Trophoblast cell (in vitro differentiated cells and primary cell): ENCODE results near the gene JMJD4.

Experiments used
- DNase-seq, 2 donors: peaks; one replicate each; pipeline ENCODE4 v3.0.0-alpha.2; 2016
- H2AFZ ChIP-seq: 2 replicates; pipeline ENCODE4 v1.6.1; 2013; ENCODE audit warnings: low read length, moderate library complexity, mild to moderate bottlenecking; ENCODE audit not compliant: insufficient read depth, poor library complexity
- H2AK5ac ChIP-seq: 2 replicates; pipeline ENCODE4 v1.6.1; 2013; ENCODE audit warnings: mild to moderate bottlenecking, low read length
- H2BK120ac ChIP-seq: 2 replicates; pipeline ENCODE4 v1.6.1; 2013; ENCODE audit warnings: low read length, mild to moderate bottlenecking, moderate library complexity; ENCODE audit not compliant: insufficient read depth, poor library complexity
- H2BK12ac ChIP-seq: 2 replicates; pipeline ENCODE4 v1.6.1; 2013; ENCODE audit warnings: mild to moderate bottlenecking, low read length, moderate library complexity
- H2BK5ac ChIP-seq: 2 replicates; pipeline ENCODE4 v1.6.1; 2013; ENCODE audit warnings: low read length, low read depth, moderate library complexity, mild to moderate bottlenecking; ENCODE audit not compliant: poor library complexity
- H3K14ac ChIP-seq: 2 replicates; pipeline ENCODE4 v1.6.1; 2013; ENCODE audit warnings: mild to moderate bottlenecking, low read length
- H3K18ac ChIP-seq: 2 replicates; pipeline ENCODE4 v1.6.1; 2013; ENCODE audit warnings: mild to moderate bottlenecking, low read length
- H3K23ac ChIP-seq: 2 replicates; pipeline ENCODE4 v1.6.1; 2013; ENCODE audit warnings: low read length
- H3K27ac ChIP-seq: 2 replicates; pipeline ENCODE4 v1.5.1; 2013; ENCODE audit warnings: low read depth, mild to moderate bottlenecking, inconsistent platforms, low read length, moderate library complexity
- H3K27me3 ChIP-seq: 2 replicates; pipeline ENCODE4 v1.6.1; 2013; ENCODE audit warnings: inconsistent platforms, mild to moderate bottlenecking, low read length, moderate library complexity; ENCODE audit not compliant: insufficient read depth
- H3K36me3 ChIP-seq, 2 experiments: 1 replicate in 1 of 2; 2 replicates in 1 of 2; pipeline ENCODE4 v1.6.1; 2013; ENCODE audit warnings: low read length in 2 of 2, mild to moderate bottlenecking in 2 of 2, moderate library complexity in 1 of 2; ENCODE audit not compliant: insufficient read depth in 2 of 2, control insufficient read depth in 1 of 2
- H3K4ac ChIP-seq: 2 replicates; pipeline ENCODE4 v1.6.1; 2013; ENCODE audit warnings: low read depth, mild to moderate bottlenecking, low read length, moderate library complexity
- H3K4me1 ChIP-seq, 2 experiments: 1 replicate in 1 of 2; 2 replicates in 1 of 2; pipeline ENCODE4 v1.6.1; 2013; ENCODE audit warnings: low read length in 2 of 2, mild to moderate bottlenecking in 2 of 2, moderate library complexity in 1 of 2; ENCODE audit not compliant: insufficient read depth in 2 of 2, control insufficient read depth in 1 of 2
- H3K4me2 ChIP-seq: 2 replicates; pipeline ENCODE4 v1.6.1; 2013; ENCODE audit warnings: inconsistent platforms, mild to moderate bottlenecking, low read length, moderate library complexity
- H3K4me3 ChIP-seq: 2 replicates; pipeline ENCODE4 v1.5.1; 2013; ENCODE audit warnings: mild to moderate bottlenecking, low read depth, low read length, inconsistent platforms
- H3K79me1 ChIP-seq: one replicate; pipeline ENCODE4 v1.6.1; 2013; ENCODE audit warnings: low read length
- H3K79me2 ChIP-seq: 2 replicates; pipeline ENCODE4 v1.6.1; 2013; ENCODE audit warnings: low read length, mild to moderate bottlenecking; ENCODE audit not compliant: control insufficient read depth, insufficient read depth, poor library complexity
- H3K9ac ChIP-seq: 2 replicates; pipeline ENCODE4 v1.6.1; 2013; ENCODE audit warnings: mild to moderate bottlenecking, low read length
- H3K9me3 ChIP-seq: 2 replicates; pipeline ENCODE4 v1.6.1; 2013; ENCODE audit warnings: low read depth, mild to moderate bottlenecking, control low read depth, inconsistent platforms, low read length; ENCODE audit not compliant: insufficient read depth
- H4K12ac ChIP-seq: 2 replicates; pipeline ENCODE4 v1.6.1; 2013; ENCODE audit warnings: low read depth, mild to moderate bottlenecking, low read length, moderate library complexity
- H4K8ac ChIP-seq: 2 replicates; pipeline ENCODE4 v1.6.1; 2013; ENCODE audit warnings: low read depth, mild to moderate bottlenecking, low read length, moderate library complexity
- H4K91ac ChIP-seq: one replicate; pipeline ENCODE4 v1.6.1; 2013; ENCODE audit warnings: low read depth, mild to moderate bottlenecking, low read length, moderate library complexity
- WGBS: extraction: QIAGEN DNeasy Blood & Tissue Kit; methylation state at CpG from one replicate; pipeline ENCODE4 v1.1.7; 2013; ENCODE audit warnings: missing lambda C conversion rate; ENCODE audit not compliant: insufficient read length, insufficient coverage; ENCODE audit errors: extremely low coverage; 5-methylcytosine and 5-hydroxymethylcytosine counted together

JMJD4 gene

DNA sequence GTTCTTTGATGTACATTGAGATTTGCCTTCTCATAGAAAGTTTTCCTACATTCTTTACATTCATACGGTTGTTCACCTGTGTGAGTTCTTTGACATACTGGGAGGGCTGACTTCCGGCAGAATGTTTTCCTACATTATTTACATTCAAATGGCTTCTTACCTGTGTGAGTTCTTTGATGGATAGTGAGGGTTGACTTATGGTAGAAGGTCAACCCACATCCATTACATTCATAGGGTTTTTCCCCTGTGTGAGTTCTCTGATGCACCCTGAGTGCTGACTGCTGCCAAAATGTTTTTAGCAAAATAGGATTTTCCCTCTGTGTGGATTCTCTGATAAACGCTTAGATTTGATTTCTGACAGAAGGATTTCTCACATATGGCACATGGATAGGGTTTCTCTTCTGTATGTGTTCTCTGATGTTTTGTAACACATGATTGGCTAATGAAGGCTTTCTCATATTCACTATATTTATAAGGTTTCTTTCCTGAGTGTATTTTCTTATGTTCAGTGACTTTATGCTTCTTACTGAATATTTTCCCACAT is 37.7 kb downstream of the JMJD4 start:
- Histone ChIP-seq H2AK5ac (no peak overlapping the region), H3K79me2 (no peaks in the 10 kb centered on the region)
- no CpG with 5 or more reads among the region's 3 CpGs for WGBS

DNA sequence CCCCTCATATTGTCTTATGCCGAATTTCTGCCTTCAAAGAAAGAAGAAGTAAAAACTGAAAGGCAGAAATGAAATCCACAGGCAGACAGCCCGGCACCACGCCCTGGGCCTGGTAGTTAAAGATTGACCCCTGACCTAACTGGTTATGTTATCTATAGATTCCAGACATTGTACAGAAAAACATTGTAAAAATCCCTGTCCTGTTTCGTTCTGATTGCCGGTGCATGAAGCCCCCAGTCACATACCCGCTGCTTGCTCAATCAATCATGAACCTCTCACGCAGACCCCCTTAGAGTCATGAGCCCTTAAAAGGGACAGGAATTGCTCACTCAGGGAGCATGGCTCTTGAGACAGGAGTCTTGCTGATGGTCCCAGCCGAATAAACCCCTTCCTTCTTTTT is 49.3 kb downstream of the JMJD4 start:
- Histone ChIP-seq H3K14ac (no peak overlapping the region), H3K79me2 (no peaks in the 10 kb centered on the region), H4K91ac (no peak overlapping the region), H2BK5ac (no peak overlapping the region), H3K18ac (no peak overlapping the region), H3K27ac (no peak overlapping the region), H3K9ac (no peak overlapping the region), H3K4me3 (no peak overlapping the region), H3K4ac (no peak overlapping the region), H3K4me1 (no peaks in the 10 kb centered on the region), H3K79me1 (no peaks in the 10 kb centered on the region), H2AK5ac (no peak overlapping the region), H3K27me3 (no peaks in the 10 kb centered on the region), H3K23ac (no peak overlapping the region), H3K4me2 (no peak overlapping the region), H4K12ac (no peak overlapping the region), H2BK120ac (no peak overlapping the region), H4K8ac (no peak overlapping the region), H3K9me3 (peaks cover 5% of the 10 kb centered on the region), H2BK12ac (no peak overlapping the region), H2AFZ (no peak overlapping the region), H3K36me3 (no peaks in the 10 kb centered on the region)
- peak in 1 of 2 donors; percentile 50 for DNase-seq
- WGBS = no CpG with 5 or more reads among the region's 8 CpGs

More for the DNA sequence above, 37.7 kb downstream of the JMJD4 start:
- Histone ChIP-seq H3K4me2 (no peak overlapping the region), H3K4me1 (no peaks in the 10 kb centered on the region), H4K91ac (no peak overlapping the region), H3K14ac (no peak overlapping the region), H3K79me1 (no peaks in the 10 kb centered on the region), H3K4me3 (no peak overlapping the region), H4K12ac (no peak overlapping the region), H3K9ac (no peak overlapping the region), H3K4ac (no peak overlapping the region), H4K8ac (no peak overlapping the region), H3K9me3 (peaks cover 11% of the 10 kb centered on the region), H2BK5ac (no peak overlapping the region), H2AFZ (no peak overlapping the region), H3K36me3 (no peaks in the 10 kb centered on the region), H3K27me3 (no peaks in the 10 kb centered on the region), H2BK120ac (no peak overlapping the region), H3K23ac (no peak overlapping the region), H3K27ac (no peak overlapping the region), H3K18ac (no peak overlapping the region), H2BK12ac (no peak overlapping the region)
- DNase-seq = peak; percentile 21 to 63
